Endodermal cell (in vitro differentiated cells): ENCODE results near the gene SCPEP1. TPM values are rescaled to one million over a fixed set of nuclear protein-coding genes. Genes with fewer than 3 reads are reported as not detected.

Experiments
- DNase-seq: peaks from one replicate; pipeline ENCODE4 v3.0.0-alpha.2; 2017
- H3K27ac ChIP-seq: 2 replicates; pipeline ENCODE4 v1.5.1; 2013; ENCODE audit warnings: mild to moderate bottlenecking, low read depth, low read length, moderate library complexity
- H3K27me3 ChIP-seq: 2 replicates; pipeline ENCODE4 v1.6.1; 2013; ENCODE audit warnings: mild to moderate bottlenecking, low read length, moderate library complexity; ENCODE audit not compliant: insufficient read depth, control insufficient read depth, poor library complexity, severe bottlenecking
- H3K36me3 ChIP-seq: 2 replicates; pipeline ENCODE4 v1.7.0; 2013; ENCODE audit warnings: mild to moderate bottlenecking, low read length, moderate library complexity; ENCODE audit not compliant: control insufficient read depth, insufficient read depth
- H3K4me1 ChIP-seq: one replicate; pipeline ENCODE4 v1.7.0; 2013; ENCODE audit warnings: low read length; ENCODE audit not compliant: control insufficient read depth, insufficient read depth
- H3K4me3 ChIP-seq: 2 replicates; pipeline ENCODE4 v1.5.1; 2013; ENCODE audit warnings: mild to moderate bottlenecking, low read length, moderate library complexity
- H3K9ac ChIP-seq: 2 replicates; pipeline ENCODE4 v1.6.1; 2013; ENCODE audit warnings: mild to moderate bottlenecking, low read length, moderate library complexity; ENCODE audit not compliant: poor library complexity, severe bottlenecking; ENCODE audit errors: extremely low read depth
- H3K9me3 ChIP-seq: 2 replicates; pipeline ENCODE4 v1.6.1; 2013; ENCODE audit warnings: mild to moderate bottlenecking, low read length, moderate library complexity; ENCODE audit not compliant: control insufficient read depth
- H3K27ac Mint-ChIP-seq: 2 replicates; pipeline ENCODE4 v1.8.0; 2020; ENCODE audit warnings: mixed read lengths
- H3K27me3 Mint-ChIP-seq: 2 replicates; pipeline ENCODE4 v1.8.0; 2021; ENCODE audit warnings: mild to moderate bottlenecking, mixed read lengths; ENCODE audit not compliant: insufficient read depth
- H3K36me3 Mint-ChIP-seq: 2 replicates; pipeline ENCODE4 v1.8.0; 2020; ENCODE audit warnings: low read depth, mixed read lengths
- H3K4me1 Mint-ChIP-seq: 2 replicates; pipeline ENCODE4 v1.8.0; 2020; ENCODE audit warnings: mixed read lengths
- H3K4me3 Mint-ChIP-seq: 2 replicates; pipeline ENCODE4 v1.8.0; 2020; ENCODE audit warnings: mild to moderate bottlenecking, moderate library complexity, mixed read lengths
- H3K9me3 Mint-ChIP-seq: 2 replicates; pipeline ENCODE4 v1.8.0; 2020; ENCODE audit warnings: mild to moderate bottlenecking, mixed read lengths
- CTCF ChIP-seq: fragments of 200-600 bp; sonication (generic); conservative IDR thresholded peaks from 2 replicates; pipeline ENCODE4 v1.5.0; 2021; ENCODE audit warnings: antibody characterized with exemption, mild to moderate bottlenecking
- WGBS, 2 experiments: methylation state at CpG; one replicate each; pipeline versions ENCODE4 v1.1.5 to v1.1.7; 2013; ENCODE audit warnings: missing lambda C conversion rate in 2 of 2, mixed read lengths in 1 of 2; ENCODE audit not compliant: insufficient coverage in 1 of 2, insufficient read length in 1 of 2; 5-methylcytosine and 5-hydroxymethylcytosine counted together
- total RNA-seq, 2 donors: library from RNA; stranded (reverse); fragmentation: NEBNext Ultra II Directional in 1 of 2; extraction: Animal tissue kit (Norgen Biotek cat#: 25700) in 1 of 2; gene quantifications; 2 replicates in 1 of 2; 3 replicates in 1 of 2; pipeline ENCODE4 v1.2.1, GENCODE V29; 2021

The SCPEP1 gene
- total RNA-seq, 2 donors from 2014 or later, result 28.5 to 30.8 TPM

DNA sequence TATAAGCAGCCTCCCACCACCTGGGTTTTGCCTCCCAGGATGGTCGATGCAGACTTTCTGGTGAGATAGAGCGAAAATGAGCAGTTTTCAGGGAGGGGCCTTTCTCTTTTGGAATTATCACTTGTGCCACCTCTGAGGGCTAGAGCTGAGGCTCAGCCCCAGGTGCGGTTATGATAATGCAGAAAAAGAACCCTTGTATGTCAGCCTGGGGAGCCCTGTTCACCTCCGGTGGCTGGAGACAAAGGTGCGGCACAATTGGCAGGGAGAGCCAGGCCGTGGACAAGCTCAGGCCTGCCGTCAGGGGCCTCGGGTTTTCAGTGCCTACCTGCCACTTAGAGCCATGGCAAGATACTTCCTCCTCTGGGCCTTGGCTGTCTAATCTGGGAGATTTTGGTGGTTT lies 4.4 kb downstream of the SCPEP1 start:
- Histone ChIP-seq H3K9ac (no peak overlapping the region), H3K4me1 (no peaks in the 10 kb centered on the region), H3K27me3 (no peaks in the 10 kb centered on the region), H3K27ac (no peak overlapping the region), H3K9me3 (no peaks in the 10 kb centered on the region), H3K36me3 (peaks cover under 1% of the 10 kb centered on the region), H3K4me3 (no peak overlapping the region)
- 83 to 95% methylated on average over 4 to 8 of the region's 8 CpGs for WGBS, 2 experiments
- H3K4me3 Mint-ChIP-seq, result no peak overlapping the region
- no peaks in the 10 kb centered on the region for H3K9me3 Mint-ChIP-seq
- TF ChIP-seq CTCF, result no peak
- H3K36me3 Mint-ChIP-seq, result peaks cover 22% of the 10 kb centered on the region
- H3K27me3 Mint-ChIP-seq, result no peaks in the 10 kb centered on the region
- peak overlapping the region; percentile 31 for H3K27ac Mint-ChIP-seq
- peaks cover 14% of the 10 kb centered on the region for H3K4me1 Mint-ChIP-seq
- peak; percentile 62 for DNase-seq

DNA sequence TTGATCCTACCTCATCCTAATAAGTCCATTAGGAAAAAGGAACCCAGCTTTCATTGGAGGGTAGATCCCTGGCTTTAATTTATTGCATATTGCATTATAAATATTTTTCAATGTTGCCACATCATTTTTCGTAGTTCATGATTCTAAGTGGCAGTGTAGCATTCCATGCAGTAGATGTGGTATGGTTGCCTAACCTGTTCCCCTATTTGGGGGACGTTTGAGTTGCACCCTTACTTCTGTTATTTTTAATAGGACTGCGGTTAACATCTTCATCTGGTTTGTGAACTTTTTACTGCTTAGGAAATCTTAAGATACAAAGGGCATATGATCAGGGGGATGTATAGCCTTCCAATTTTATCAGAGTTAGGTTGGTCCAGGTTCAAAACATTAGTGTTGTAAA lies 5.4 kb downstream of the SCPEP1 start:
- Histone ChIP-seq H3K27me3 (no peaks in the 10 kb centered on the region), H3K9me3 (no peaks in the 10 kb centered on the region), H3K27ac (no peak overlapping the region), H3K9ac (no peak overlapping the region), H3K36me3 (peaks cover 8% of the 10 kb centered on the region), H3K4me3 (no peak overlapping the region), H3K4me1 (no peaks in the 10 kb centered on the region)
- Mint-ChIP-seq H3K36me3 (peaks cover 27% of the 10 kb centered on the region), H3K4me3 (no peak overlapping the region), H3K27ac (no peak overlapping the region), H3K27me3 (no peaks in the 10 kb centered on the region), H3K4me1 (peaks cover 11% of the 10 kb centered on the region), H3K9me3 (no peaks in the 10 kb centered on the region)
- no peak for DNase-seq
- no peak for TF ChIP-seq CTCF
- 94 to 100% methylated on average over 1 to 3 of the region's 3 CpGs for WGBS, 2 experiments

- Mint-ChIP-seq H3K4me3 (no peak overlapping the region), H3K27ac (no peak overlapping the region), H3K36me3 (peaks cover 33% of the 10 kb centered on the region), H3K4me1 (no peaks in the 10 kb centered on the region), H3K27me3 (no peaks in the 10 kb centered on the region), H3K9me3 (no peaks in the 10 kb centered on the region)
- WGBS, 2 experiments, result 91 to 97% methylated on average over 7 to 14 of the region's 14 CpGs
- H3K36me3 ChIP-seq, result peaks cover 8% of the 10 kb centered on the region
- H3K27ac ChIP-seq, result no peak overlapping the region
- H3K27me3 ChIP-seq, result no peaks in the 10 kb centered on the region
- peak; percentile 35 for DNase-seq
- H3K4me3 ChIP-seq, result no peak overlapping the region
- no peaks in the 10 kb centered on the region for H3K9me3 ChIP-seq
- no peak for TF ChIP-seq CTCF
- H3K9ac ChIP-seq, result no peak overlapping the region
- no peaks in the 10 kb centered on the region for H3K4me1 ChIP-seq
Observed at GRCh38 chr17:56985371-56986162, 7.6 kb downstream of the SCPEP1 start.
